WI38 (cell line): Measurements from ENCODE around the gene SLC31A1.
"Not testable (repeated sequence)": the region's sequence is repeated elsewhere in the genome, so short reads cannot be mapped to it uniquely, and the experiment has no call there.

Source experiments
- H3K4me3 ChIP-seq: 2 replicates; pipeline ENCODE4 v1.5.1; 2011; ENCODE audit warnings: low read depth, mild to moderate bottlenecking, control low read depth, low read length
- CTCF ChIP-seq: IDR thresholded peaks from 2 replicates; pipeline ENCODE4 v1.5.1; 2012; ENCODE audit warnings: low read depth, mild to moderate bottlenecking, control low read depth, low read length

Gene SLC31A1

GRCh38 chr9:113220467-113221002 lies 809 bp upstream of the SLC31A1 start:
- TF ChIP-seq CTCF, result no peak

GRCh38 chr9:113221800-113222481 lies 597 bp downstream of the SLC31A1 start:
- TF ChIP-seq CTCF, result no peak
- H3K4me3 ChIP-seq, result peak overlapping the region; percentile 95

More at GRCh38 chr9:113220467-113221002, 809 bp upstream of the SLC31A1 start:
- peak overlapping the region; percentile 95 for H3K4me3 ChIP-seq

GRCh38 chr9:113222482-113222841 lies 1.1 kb downstream of the SLC31A1 start:
- TF ChIP-seq CTCF, result no peak
- peak overlapping the region; percentile 95 for H3K4me3 ChIP-seq

GRCh38 chr9:113223963-113224362 lies 2.6 kb downstream of the SLC31A1 start:
- H3K4me3 ChIP-seq, result no peak overlapping the region
- no peak for TF ChIP-seq CTCF

- no peak overlapping the region for H3K4me3 ChIP-seq
- TF ChIP-seq CTCF, result no peak
Observed at GRCh38 chr9:113227436-113227835, 6.1 kb downstream of the SLC31A1 start.

GRCh38 chr9:113228130-113228665 lies 6.9 kb downstream of the SLC31A1 start:
- no peak overlapping the region for H3K4me3 ChIP-seq
- no peak for TF ChIP-seq CTCF

- TF ChIP-seq CTCF, result no peak
- no peak overlapping the region for H3K4me3 ChIP-seq
Observed at GRCh38 chr9:113231701-113232100, 10.4 kb downstream of the SLC31A1 start.

- H3K4me3 ChIP-seq, result not testable (repeated sequence)
Observed at GRCh38 chr9:113235701-113236255, 14.4 kb downstream of the SLC31A1 start.
